Activated CD8-positive, alpha-beta memory T cell treated with anti-CD3 and anti-CD28 coated beads for 36 hours (primary cell): Measurements from ENCODE around the gene UBE2I. TPM values are rescaled to one million over a fixed set of nuclear protein-coding genes. Genes with fewer than 3 reads are reported as not detected.
"Not testable (repeated sequence)": the region's sequence is repeated elsewhere in the genome, so short reads cannot be mapped to it uniquely, and the experiment has no call there.

Experiments used
- CTCF ChIA-PET: fragments of 350-600 bp; sonication (Branson Sonifier 250); formaldehyde crosslinking; loops from one replicate; lab custom pipeline; 2021; ENCODE audit warnings: antibody characterized with exemption; lab: Charles Lee
- POLR2A ChIA-PET: fragments of 350-600 bp; sonication (Branson Sonifier 250); formaldehyde crosslinking; loops from one replicate; lab custom pipeline; 2021; ENCODE audit warnings: antibody characterized with exemption; lab: Charles Lee
- total RNA-seq, 2 experiments: library from RNA; stranded (reverse); gene quantifications; one replicate each; pipeline ENCODE4 v1.2.3, GENCODE V29; 2021

The UBE2I gene
- total RNA-seq, 2 experiments from 2014 or later = 241 to 249 TPM

- CTCF ChIA-PET = interaction anchor here (0.6 to 0.7 kb wide), 2 partner anchors 172 to 544 kb away, joined by 3 read pairs; no protein-coding TSS in a partner anchor
- POLR2A ChIA-PET = interaction anchor here (0.6 kb wide), 1 partner anchor 308 kb away, joined by 3 read pairs; the partner anchor contains the start of gene SOX8
Measured at GRCh38 chr16:1289477-1289866, 20.0 kb upstream of the UBE2I start.

- CTCF ChIA-PET = interaction anchor here (0.6 to 0.7 kb wide), 3 partner anchors 172 to 544 kb away, joined by 3 read pairs; no protein-coding TSS in a partner anchor
- POLR2A ChIA-PET = no interaction called here
Measured at GRCh38 chr16:1290063-1290501, 19.4 kb upstream of the UBE2I start.

GRCh38 chr16:1290860-1291575 is 18.4 kb upstream of the UBE2I start:
- ChIA-PET CTCF (interaction anchor here (0.6 kb wide), 1 partner anchor 117 kb away, joined by 3 read pairs; no protein-coding TSS in a partner anchor), POLR2A (no interaction called here)

- POLR2A ChIA-PET = no interaction called here
- CTCF ChIA-PET = no interaction called here
Measured at GRCh38 chr16:1291576-1291974, 17.9 kb upstream of the UBE2I start.

- CTCF ChIA-PET, POLR2A ChIA-PET: not testable (repeated sequence)
Measured at GRCh38 chr16:1292208-1292607, 17.2 kb upstream of the UBE2I start.

- POLR2A ChIA-PET, CTCF ChIA-PET: not testable (repeated sequence)
Measured at GRCh38 chr16:1292808-1293207, 16.6 kb upstream of the UBE2I start.

GRCh38 chr16:1293921-1294656 is 15.3 kb upstream of the UBE2I start:
- ChIA-PET CTCF (interaction anchor here (0.8 kb wide), 1 partner anchor 8 kb away, joined by 4 read pairs; no protein-coding TSS in a partner anchor), POLR2A (no interaction called here)

- POLR2A ChIA-PET = no interaction called here
- CTCF ChIA-PET = no interaction called here
Measured at GRCh38 chr16:1295465-1295864, 14.0 kb upstream of the UBE2I start.

- POLR2A ChIA-PET = not testable (repeated sequence)
- CTCF ChIA-PET = interaction anchor here (0.6 kb wide), 1 partner anchor 904 kb away, joined by 3 read pairs; no protein-coding TSS in a partner anchor
Measured at GRCh38 chr16:1296688-1297017, 12.8 kb upstream of the UBE2I start.

- CTCF ChIA-PET = interaction anchor here (0.6 kb wide), 1 partner anchor 905 kb away, joined by 3 read pairs; no protein-coding TSS in a partner anchor
- POLR2A ChIA-PET = no interaction called here
Measured at GRCh38 chr16:1297018-1297696, 12.3 kb upstream of the UBE2I start.

- CTCF ChIA-PET = interaction anchor here (0.7 kb wide), 1 partner anchor 65 kb away, joined by 3 read pairs; no protein-coding TSS in a partner anchor
- POLR2A ChIA-PET = no interaction called here
Measured at GRCh38 chr16:1298406-1298805, 11.0 kb upstream of the UBE2I start.

GRCh38 chr16:1299012-1299867 is 10.2 kb upstream of the UBE2I start:
- POLR2A ChIA-PET = no interaction called here
- CTCF ChIA-PET = interaction anchor here (2.5 kb wide), 1 partner anchor 36 kb away, joined by 6 read pairs; no protein-coding TSS in a partner anchor

- POLR2A ChIA-PET = no interaction called here
- CTCF ChIA-PET = interaction anchor here (2.5 kb wide), 1 partner anchor 35 kb away, joined by 6 read pairs; no protein-coding TSS in a partner anchor
Measured at GRCh38 chr16:1299868-1300203, 9.6 kb upstream of the UBE2I start.

- ChIA-PET POLR2A (no interaction called here), CTCF (interaction anchor here (0.6 to 2.5 kb wide), 7 partner anchors 9 to 111 kb away, joined by 3 to 6 read pairs (median 3); partner anchors contain the start of gene UBE2I)
Measured at GRCh38 chr16:1300664-1301476, 8.6 kb upstream of the UBE2I start.

GRCh38 chr16:1301562-1301961 is 7.9 kb upstream of the UBE2I start:
- ChIA-PET CTCF (interaction anchor here (0.6 to 2.5 kb wide), 8 partner anchors 8 to 111 kb away, joined by 3 to 6 read pairs (median 3); partner anchors contain the start of gene UBE2I), POLR2A (no interaction called here)

- ChIA-PET POLR2A (no interaction called here), CTCF (no interaction called here)
Measured at GRCh38 chr16:1305823-1306222, 3.6 kb upstream of the UBE2I start.

GRCh38 chr16:1306334-1306733 is 3.1 kb upstream of the UBE2I start:
- ChIA-PET CTCF (no interaction called here), POLR2A (no interaction called here)
